GM12878 (cell line): ENCODE measurements around the gene SNRPA. TPM values are rescaled to one million over a fixed set of nuclear protein-coding genes. Genes with fewer than 3 reads are reported as not detected.

Experiments
- FOS ChIP-seq: IDR thresholded peaks from 3 replicates; pipeline ENCODE4 v1.6.1; 2011; ENCODE audit warnings: borderline replicate concordance; ENCODE audit not compliant: insufficient read length; ENCODE audit errors: extremely low read depth
- POLR2AphosphoS2 ChIP-seq: IDR thresholded peaks from 2 replicates; pipeline ENCODE4 v1.6.1; 2011; ENCODE audit warnings: low read depth, mild to moderate bottlenecking, low read length, improper control_type of control experiment, moderate library complexity
- POU2F2 ChIP-seq: IDR thresholded peaks from 3 replicates; pipeline ENCODE4 v1.6.1; 2011; ENCODE audit warnings: low read depth, mild to moderate bottlenecking, low read length, borderline replicate concordance
- SMC3 ChIP-seq: IDR thresholded peaks from 2 replicates; pipeline ENCODE4 v1.6.1; 2011; ENCODE audit warnings: low read length, improper control_type of control experiment, borderline replicate concordance
- polyA plus RNA-seq, 11 experiments: library from polyadenylated mRNA; depleted of rRNA in 4 of 11; unstranded in 6 of 11; stranded (reverse) in 5 of 11; fragments of >200 nt; fragmentation: Nextera tagmentation in 4 of 11; fragmentation: Illumina TruSeq in 1 of 11; extraction: Ambion mirVana in 4 of 11; extraction: Trizol in 1 of 11; gene quantifications; 1 replicate in 1 of 11; 2 replicates in 10 of 11; pipeline versions ENCODE4 v1.2.1 to v1.2.3, GENCODE V29; 2011 to 2016; ENCODE audit warnings: inconsistent platforms in 2 of 11, missing spikeins in 2 of 11, low read depth in 1 of 11
- total RNA-seq, 4 experiments: library from RNA; depleted of rRNA in 3 of 4; stranded (reverse); fragments of >200 nt in 3 of 4; fragmentation: Illumina TruSeq in 1 of 4; extraction: Trizol in 1 of 4; gene quantifications; 2 replicates each; pipeline versions ENCODE4 v1.2.1 to v1.2.3, GENCODE V29; 2013 to 2021
- TF ChIP-seq, protein P1 (sequence below): fragments of 450-650 bp; IDR thresholded peaks from 2 replicates; pipeline ENCODE4 v1.6.1; 2016; ENCODE audit warnings: mild to moderate bottlenecking
- TF ChIP-seq, protein P2 (sequence below): IDR thresholded peaks from 2 replicates; pipeline ENCODE4 v1.6.1; 2012; ENCODE audit warnings: low read depth, low read length, improper control_type of control experiment
- TF ChIP-seq, protein P3 (sequence below): fragments of 450-650 bp; IDR thresholded peaks from 2 replicates; pipeline ENCODE4 v1.6.1; 2017; ENCODE audit warnings: mild to moderate bottlenecking, moderate library complexity

SNRPA gene
- total and polyA plus RNA-seq, 10 of the 15 experiments (the other 5 are each of a cell fraction or from before 2014, with no cell fraction given), result 14.8 to 299 (median 202) TPM

DNA sequence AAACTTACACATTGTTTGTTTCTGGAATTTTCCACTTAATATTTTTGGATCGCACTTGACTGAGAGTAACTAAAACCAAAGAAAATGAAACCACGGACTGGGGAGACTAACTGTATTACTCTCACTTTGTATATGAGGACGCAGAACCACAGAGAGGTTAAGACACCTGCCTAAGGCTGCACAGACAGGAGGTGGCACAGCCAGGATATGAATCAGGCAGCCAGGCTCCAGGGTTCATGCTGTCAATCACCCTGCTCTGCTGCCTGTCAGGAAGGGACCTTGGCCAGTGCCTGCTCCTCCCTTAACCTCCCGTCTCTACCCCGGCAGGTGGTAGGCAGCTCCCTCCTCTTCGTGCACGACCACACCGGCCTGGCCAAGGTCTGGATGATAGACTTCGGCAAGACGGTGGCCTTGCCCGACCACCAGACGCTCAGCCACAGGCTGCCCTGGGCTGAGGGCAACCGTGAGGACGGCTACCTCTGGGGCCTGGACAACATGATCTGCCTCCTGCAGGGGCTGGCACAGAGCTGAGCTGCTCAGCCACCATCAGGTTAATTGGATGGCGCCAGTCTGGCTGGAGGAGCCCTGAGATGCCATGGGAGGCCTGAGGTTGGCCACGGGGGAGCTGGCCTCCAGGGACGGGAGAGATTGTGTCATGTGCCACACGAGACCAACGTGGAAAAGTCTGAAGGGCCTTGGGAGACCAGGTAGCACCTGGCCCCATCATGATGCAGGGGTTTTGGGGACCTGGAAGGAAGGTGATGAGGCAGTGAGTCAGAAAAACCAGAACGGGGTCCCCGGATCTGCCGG lies 11.8 kb upstream of the SNRPA start (continued):
- TF ChIP-seq, protein P1, sequence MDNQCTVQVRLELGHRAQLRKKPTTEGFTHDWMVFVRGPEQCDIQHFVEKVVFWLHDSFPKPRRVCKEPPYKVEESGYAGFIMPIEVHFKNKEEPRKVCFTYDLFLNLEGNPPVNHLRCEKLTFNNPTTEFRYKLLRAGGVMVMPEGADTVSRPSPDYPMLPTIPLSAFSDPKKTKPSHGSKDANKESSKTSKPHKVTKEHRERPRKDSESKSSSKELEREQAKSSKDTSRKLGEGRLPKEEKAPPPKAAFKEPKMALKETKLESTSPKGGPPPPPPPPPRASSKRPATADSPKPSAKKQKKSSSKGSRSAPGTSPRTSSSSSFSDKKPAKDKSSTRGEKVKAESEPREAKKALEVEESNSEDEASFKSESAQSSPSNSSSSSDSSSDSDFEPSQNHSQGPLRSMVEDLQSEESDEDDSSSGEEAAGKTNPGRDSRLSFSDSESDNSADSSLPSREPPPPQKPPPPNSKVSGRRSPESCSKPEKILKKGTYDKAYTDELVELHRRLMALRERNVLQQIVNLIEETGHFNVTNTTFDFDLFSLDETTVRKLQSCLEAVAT, result no peak
- no peak for TF ChIP-seq POLR2AphosphoS2
- TF ChIP-seq, protein P2, sequence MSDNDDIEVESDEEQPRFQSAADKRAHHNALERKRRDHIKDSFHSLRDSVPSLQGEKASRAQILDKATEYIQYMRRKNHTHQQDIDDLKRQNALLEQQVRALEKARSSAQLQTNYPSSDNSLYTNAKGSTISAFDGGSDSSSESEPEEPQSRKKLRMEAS, result no peak
- TF ChIP-seq POU2F2, result no peak
- TF ChIP-seq FOS, result no peak
- TF ChIP-seq, protein P3, sequence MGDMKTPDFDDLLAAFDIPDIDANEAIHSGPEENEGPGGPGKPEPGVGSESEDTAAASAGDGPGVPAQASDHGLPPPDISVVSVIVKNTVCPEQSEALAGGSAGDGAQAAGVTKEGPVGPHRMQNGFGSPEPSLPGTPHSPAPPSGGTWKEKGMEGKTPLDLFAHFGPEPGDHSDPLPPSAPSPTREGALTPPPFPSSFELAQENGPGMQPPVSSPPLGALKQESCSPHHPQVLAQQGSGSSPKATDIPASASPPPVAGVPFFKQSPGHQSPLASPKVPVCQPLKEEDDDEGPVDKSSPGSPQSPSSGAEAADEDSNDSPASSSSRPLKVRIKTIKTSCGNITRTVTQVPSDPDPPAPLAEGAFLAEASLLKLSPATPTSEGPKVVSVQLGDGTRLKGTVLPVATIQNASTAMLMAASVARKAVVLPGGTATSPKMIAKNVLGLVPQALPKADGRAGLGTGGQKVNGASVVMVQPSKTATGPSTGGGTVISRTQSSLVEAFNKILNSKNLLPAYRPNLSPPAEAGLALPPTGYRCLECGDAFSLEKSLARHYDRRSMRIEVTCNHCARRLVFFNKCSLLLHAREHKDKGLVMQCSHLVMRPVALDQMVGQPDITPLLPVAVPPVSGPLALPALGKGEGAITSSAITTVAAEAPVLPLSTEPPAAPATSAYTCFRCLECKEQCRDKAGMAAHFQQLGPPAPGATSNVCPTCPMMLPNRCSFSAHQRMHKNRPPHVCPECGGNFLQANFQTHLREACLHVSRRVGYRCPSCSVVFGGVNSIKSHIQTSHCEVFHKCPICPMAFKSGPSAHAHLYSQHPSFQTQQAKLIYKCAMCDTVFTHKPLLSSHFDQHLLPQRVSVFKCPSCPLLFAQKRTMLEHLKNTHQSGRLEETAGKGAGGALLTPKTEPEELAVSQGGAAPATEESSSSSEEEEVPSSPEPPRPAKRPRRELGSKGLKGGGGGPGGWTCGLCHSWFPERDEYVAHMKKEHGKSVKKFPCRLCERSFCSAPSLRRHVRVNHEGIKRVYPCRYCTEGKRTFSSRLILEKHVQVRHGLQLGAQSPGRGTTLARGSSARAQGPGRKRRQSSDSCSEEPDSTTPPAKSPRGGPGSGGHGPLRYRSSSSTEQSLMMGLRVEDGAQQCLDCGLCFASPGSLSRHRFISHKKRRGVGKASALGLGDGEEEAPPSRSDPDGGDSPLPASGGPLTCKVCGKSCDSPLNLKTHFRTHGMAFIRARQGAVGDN, result no peak
- no peak for TF ChIP-seq SMC3
